GM19372 (cell line): ENCODE results near the gene DNAJC16.

Experiments used
- ATAC-seq: cut with Tn5 transposase; IDR thresholded peaks from one replicate; pipeline ENCODE4 v1.9.1; 2021; ENCODE audit warnings: mild to moderate bottlenecking, low read depth, moderate library complexity; ENCODE audit not compliant: unreplicated experiment

DNAJC16 gene

DNA sequence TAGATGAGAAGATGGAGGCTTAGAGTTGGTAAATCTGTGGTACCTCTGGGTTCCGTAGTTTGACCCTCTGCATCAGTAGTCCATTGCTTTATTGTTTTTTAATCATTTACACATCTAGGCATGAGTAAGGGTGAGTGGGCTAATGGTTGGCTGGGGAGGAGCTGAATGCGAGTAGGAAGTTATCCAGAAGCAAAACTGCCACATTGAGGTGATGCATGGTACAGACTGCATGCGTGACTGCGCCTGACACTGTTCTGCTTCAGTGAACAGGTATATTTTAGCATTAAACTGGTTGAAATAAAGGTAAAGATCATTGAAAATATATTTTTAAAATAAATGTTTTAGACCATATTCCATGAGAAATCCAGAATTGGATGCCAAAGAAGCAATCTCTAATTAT is 4.4 kb downstream of the DNAJC16 start:
- no peak for ATAC-seq

GRCh38 chr1:15531682-15532081 is 5.0 kb downstream of the DNAJC16 start:
- ATAC-seq, result no peak

DNA sequence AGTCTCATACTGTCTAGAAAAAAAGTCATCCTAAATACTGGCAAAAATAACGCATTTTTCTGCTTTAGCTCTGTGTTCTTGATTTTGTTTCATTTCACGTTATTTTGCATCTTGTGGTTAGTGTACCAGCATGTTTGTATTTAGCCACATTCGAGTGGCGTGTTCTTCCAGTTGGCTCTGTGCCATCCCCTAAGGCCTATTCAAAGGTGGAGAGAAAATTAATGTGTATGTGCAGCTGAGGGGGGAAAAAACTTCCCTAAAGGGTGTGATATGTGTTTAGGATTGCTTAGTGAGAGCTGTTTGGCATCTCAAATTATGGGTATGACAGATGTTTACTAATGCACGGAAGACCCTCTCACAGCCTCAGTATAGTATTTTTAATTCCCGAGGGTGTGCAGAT is 12.1 kb downstream of the DNAJC16 start:
- no peak for ATAC-seq

- no peak for ATAC-seq
Observed at GRCh38 chr1:15540186-15540585, 13.5 kb downstream of the DNAJC16 start.

- ATAC-seq, result no peak
Observed at GRCh38 chr1:15541231-15541792, 14.7 kb downstream of the DNAJC16 start.

DNA sequence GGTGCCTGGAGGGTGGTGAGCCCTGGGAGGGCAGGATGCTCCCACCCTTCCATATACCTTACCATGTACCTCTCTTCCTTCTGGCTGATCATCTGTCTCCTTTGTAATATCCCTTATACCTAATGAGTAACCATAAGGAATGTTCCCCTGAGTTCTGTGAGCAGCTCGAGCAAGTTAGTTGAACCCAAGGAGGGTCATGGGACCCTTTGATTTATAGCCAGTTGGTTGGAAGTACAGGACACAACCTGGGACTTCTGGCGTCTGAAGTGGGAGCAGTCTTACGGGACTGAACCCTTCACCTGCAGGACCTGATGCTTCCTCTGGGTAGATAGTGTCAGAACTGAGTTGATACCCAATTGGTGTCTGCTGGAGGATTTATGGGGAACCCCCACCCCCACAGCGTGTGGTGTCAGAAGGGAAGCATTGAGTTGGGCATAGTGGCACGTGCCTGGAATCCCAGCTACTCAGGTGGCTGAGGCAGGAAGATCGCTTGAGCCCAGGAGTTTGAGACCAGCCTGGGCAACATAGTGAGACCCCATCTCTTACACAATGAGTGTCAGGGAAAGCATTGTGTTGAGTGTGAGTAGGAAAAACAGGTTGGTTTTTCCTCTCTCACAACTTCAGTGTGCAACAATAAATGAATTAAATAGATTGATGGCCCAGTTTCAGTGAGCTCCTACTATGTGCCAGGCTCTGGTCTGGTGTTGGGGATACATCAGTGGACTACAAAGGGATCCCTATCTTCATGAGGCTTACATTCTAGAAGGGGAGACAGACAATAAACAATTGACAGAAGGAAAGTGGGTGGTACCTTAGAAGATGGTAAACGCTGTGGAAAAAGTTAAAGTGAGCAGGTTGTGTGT is 16.0 kb downstream of the DNAJC16 start:
- ATAC-seq, result no peak

- ATAC-seq, result no peak
Observed at GRCh38 chr1:15543251-15543588, 16.6 kb downstream of the DNAJC16 start.

DNA sequence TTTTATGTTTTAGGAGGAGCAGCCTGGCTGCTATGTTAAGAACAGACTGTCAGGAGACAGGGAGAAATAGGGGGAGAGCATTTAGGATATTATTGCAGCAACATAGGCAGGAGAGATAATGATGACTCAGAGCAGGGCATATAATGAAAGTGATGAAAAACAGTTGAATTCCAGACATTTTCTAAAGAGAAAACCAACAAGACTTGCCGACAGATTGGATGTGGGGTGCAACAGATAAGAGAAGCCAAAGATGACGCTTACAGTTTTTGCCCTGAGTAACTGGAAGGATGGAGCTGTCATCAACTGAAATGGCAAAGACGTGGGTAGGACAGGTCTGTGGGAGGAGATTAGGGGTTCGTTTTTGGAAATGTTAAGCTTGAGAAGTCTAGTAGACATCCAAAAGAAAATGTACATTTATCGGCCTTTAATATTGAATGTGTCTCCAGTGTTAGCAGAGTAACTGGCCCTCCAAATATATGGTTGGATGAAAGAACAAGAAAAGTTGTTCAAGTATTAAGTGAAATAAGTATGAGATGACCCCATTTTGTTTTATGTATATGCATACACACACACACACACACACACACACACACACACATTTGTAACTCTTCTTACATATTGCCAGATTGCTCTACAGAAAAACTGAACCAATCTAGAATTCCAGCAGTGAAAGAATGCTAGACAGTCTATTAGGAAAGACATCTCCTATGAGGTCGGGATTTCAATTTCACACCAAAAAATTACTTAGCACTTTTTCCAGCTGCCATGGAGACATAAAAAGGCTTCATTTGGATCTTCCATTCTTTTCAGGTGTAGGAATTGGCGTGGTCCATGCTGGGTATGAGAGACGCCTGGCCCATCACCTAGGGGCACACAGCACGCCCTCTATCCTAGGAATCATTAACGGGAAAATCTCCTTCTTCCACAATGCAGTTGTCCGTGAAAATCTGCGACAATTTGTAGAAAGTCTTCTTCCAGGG is 17.2 kb downstream of the DNAJC16 start:
- no peak for ATAC-seq

- no peak for ATAC-seq
Observed at GRCh38 chr1:15546641-15547040, 20.0 kb downstream of the DNAJC16 start.

DNA sequence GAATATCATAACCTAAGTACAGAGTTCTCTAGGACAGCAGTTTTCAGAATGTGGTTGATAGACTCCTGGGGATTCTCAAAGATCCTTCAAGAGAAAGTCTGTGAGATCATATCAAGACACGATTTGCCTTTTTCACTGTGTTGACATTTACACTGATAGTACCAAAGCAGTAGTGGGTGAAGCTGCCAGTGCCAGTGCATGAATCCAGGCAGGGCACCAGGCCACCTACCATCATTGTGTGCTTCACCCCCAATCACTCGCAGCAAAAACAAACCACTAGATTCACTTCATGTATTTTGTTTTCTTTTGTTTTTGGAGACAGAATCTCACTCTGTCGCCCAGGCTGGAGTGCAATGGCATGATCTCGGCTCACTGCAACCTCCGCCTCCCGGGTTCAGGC is 23.9 kb downstream of the DNAJC16 start:
- no peak for ATAC-seq

- no peak for ATAC-seq
Observed at GRCh38 chr1:15557008-15557407, 30.4 kb downstream of the DNAJC16 start.

GRCh38 chr1:15557594-15557993 is 30.9 kb downstream of the DNAJC16 start:
- ATAC-seq, result no peak

GRCh38 chr1:15558516-15558915 is 31.9 kb downstream of the DNAJC16 start:
- no peak for ATAC-seq

DNA sequence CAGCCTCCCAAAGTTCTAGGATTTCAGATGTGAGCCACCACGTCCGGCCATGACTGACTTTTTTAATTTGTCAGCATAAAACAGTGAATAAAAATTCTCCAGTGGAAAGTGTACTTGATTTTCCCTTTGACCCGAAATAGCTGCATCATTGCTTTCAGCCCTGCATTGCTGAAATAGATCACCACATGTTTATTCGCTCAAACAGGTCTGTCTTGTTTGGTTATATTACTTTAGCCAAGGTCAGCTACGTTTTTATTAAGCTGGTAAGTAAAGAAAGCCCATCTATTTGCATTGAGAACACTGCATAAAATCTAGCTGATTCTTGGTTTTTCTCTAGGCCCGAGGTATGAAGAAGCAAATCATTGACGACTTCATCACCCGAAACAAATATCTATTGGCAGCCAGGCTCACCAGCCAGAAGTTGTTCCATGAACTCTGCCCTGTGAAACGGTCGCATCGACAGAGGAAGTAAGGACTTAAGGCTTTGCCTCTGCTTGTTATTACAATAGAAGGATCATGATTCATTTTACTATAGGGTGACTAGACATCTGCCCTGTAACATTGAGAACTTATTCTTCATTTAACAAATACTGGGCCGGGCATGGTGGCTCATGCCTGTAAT is 32.7 kb downstream of the DNAJC16 start:
- ATAC-seq, result no peak

- no peak for ATAC-seq
Observed at GRCh38 chr1:15568387-15569073, 41.9 kb downstream of the DNAJC16 start.

- ATAC-seq, result no peak
Observed at GRCh38 chr1:15570861-15571260, 44.2 kb downstream of the DNAJC16 start.

DNA sequence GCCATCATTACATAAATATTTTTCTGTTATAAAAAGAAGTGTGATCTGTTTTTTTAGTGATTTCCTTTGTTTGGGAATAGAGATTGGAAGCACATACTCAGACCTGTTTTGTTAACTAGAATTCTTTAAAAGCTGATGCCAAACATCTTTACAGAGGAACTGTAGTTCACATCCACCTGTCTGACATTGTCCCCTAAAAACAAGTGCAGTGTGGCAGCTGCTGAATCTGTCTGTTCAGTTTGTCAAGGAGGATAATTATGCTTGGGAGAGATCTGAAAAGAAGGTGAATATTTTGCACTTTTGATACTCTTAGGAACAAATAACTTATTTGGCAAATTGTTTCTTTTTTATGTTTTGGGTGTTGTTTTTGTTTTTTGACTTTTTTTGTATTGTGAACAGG is 44.6 kb downstream of the DNAJC16 start:
- ATAC-seq, result no peak

DNA sequence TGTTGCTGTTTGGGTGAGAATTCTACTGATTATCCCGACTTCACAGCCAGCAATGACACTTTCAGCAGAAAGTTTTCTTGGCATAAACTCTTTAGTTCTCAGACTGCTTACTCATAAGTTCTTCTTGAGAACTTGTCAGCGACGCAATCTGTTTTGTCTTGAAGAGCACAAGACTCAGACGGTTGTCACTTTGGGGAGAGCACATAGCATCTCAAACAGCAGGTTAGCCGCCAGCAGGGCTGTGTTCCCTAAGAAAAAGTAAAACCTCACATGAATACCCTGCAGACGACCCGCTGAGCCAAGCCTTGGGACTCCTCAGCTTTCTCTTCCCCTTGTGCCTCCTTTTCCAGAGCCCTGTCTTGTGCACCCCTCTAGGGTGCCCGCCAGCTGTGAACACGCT is 46.8 kb downstream of the DNAJC16 start:
- ATAC-seq, result no peak

DNA sequence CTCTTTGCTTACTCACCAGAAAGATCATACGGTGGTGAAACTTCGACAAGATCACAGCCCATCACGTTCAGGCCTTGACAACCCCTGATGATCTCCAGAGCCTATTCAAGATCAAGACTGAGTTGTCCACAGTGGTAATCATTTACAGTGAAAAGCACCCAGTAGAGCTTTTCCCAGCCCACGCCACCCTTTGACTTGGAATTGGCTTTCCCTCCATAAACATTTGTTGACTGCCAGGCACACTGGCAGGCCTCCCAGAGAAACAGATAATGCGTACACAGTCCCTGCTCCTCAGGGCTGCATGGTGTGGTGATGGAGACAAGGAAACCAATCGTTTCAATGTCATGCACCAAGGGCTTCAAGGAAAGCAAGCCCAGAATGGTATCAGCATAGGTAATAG is 48.1 kb downstream of the DNAJC16 start:
- ATAC-seq, result no peak

DNA sequence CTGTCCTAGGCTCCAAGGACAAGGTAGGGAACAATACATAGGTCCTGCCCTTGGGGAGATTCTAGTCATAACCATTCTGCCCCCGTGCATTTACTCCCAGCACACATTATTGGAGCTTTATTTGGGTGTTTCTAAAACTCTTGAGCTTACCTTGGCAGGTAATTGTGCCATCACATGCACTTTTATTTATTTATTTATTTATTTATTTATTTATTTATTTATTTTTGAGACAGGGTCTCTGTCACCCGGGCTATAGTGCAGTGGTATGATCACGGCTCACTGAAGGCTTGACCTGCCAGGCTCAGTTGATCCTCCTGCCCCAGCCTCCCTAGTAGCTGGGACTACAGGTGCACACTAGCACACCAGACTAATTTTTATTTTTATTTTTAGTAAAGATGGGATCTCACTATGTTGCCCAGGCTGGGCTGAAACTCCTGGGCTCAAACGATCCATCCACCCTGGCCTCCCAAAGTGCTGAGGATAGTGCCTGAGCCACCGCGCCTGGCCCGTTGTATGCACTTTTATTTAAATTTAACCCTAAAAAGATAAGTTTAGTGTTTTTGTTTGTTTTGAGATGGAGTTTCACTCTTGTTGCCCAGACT is 49.0 kb downstream of the DNAJC16 start:
- no peak for ATAC-seq
